Heart left ventricle (tissue), 16 donors: ENCODE measurements around the gene RNF111. TPM values are rescaled to one million over a fixed set of nuclear protein-coding genes. Genes with fewer than 3 reads are reported as not detected.

Experiments
- ATAC-seq, 4 donors: fragments of 200-7000 bp; cut with Tn5 transposase; one replicate each; pipeline ENCODE4 v1.9.1; 2020 to 2022; ENCODE audit warnings: moderate library complexity in 4 of 4, mild to moderate bottlenecking in 3 of 4, moderate number of reproducible peaks in 1 of 4
- DNase-seq, 5 donors: peaks; one replicate each; pipeline ENCODE4 v3.0.0-alpha.2; 2020
- H3K27ac ChIP-seq, 12 donors: fragments of 200-600 bp; sonication (generic) in 4 of 12; one replicate each; pipeline versions ENCODE4 v1.5.0 to v1.8.0; 2016 to 2022; ENCODE audit warnings: mild to moderate bottlenecking in 2 of 12
- H3K27me3 ChIP-seq, 9 donors: fragments of 200-600 bp; sonication (generic) in 2 of 9; one replicate each; pipeline versions ENCODE4 v1.5.1 to v1.8.0; 2016 to 2022; ENCODE audit warnings: mild to moderate bottlenecking in 3 of 9
- H3K36me3 ChIP-seq, 9 donors: fragments of 200-600 bp; sonication (generic) in 2 of 9; one replicate each; pipeline versions ENCODE4 v1.5.0 to v1.8.0; 2018 to 2022; ENCODE audit warnings: mild to moderate bottlenecking in 2 of 9
- H3K4me1 ChIP-seq, 12 donors: fragments of 200-600 bp; sonication (generic) in 4 of 12; one replicate each; pipeline versions ENCODE4 v1.5.0 to v1.8.0; 2016 to 2022; ENCODE audit warnings: mild to moderate bottlenecking in 3 of 12
- H3K4me3 ChIP-seq, 12 donors: fragments of 200-600 bp; sonication (generic) in 4 of 12; one replicate each; pipeline versions ENCODE4 v1.5.0 to v1.8.0; 2017 to 2022; ENCODE audit warnings: mild to moderate bottlenecking in 9 of 12, moderate library complexity in 4 of 12
- H3K9me3 ChIP-seq, 12 donors: fragments of 200-600 bp; sonication (generic) in 4 of 12; one replicate each; pipeline versions ENCODE4 v1.5.0 to v1.8.0; 2016 to 2022; ENCODE audit warnings: mild to moderate bottlenecking in 1 of 12
- CTCF ChIP-seq, 12 donors: fragments of 200-600 bp; sonication (generic) in 4 of 12; IDR thresholded peaks; one replicate each; pipeline versions ENCODE4 v1.5.0 to v1.8.0; 2018 to 2022; ENCODE audit warnings: antibody characterized with exemption in 12 of 12, mild to moderate bottlenecking in 5 of 12
- POLR2A ChIP-seq, 2 donors: fragments of 450-650 bp; IDR thresholded peaks; one replicate each; pipeline ENCODE4 v1.6.1; 2017; ENCODE audit warnings: antibody characterized with exemption in 2 of 2, mild to moderate bottlenecking in 2 of 2, moderate library complexity in 2 of 2
- WGBS, 4 donors: extraction: QIAGEN DNeasy Blood & Tissue Kit in 2 of 4; methylation state at CpG; one replicate each; pipeline versions ENCODE4 v1.1.5 to v1.1.7; 2013 to 2018; 5-methylcytosine and 5-hydroxymethylcytosine counted together
- intact Hi-C, 10 donors: fragments of 100-400 bp; cut with DNase I; formaldehyde crosslinking; loops; one replicate each; pipeline versions ENCODE4 v1.11.1 to v1.14.2; 2022
- polyA plus RNA-seq, 2 donors: library from polyadenylated mRNA; stranded (reverse); fragments of 200-250 nt; gene quantifications; one replicate each; pipeline ENCODE4 v1.2.3, GENCODE V29; 2013
- total RNA-seq, 9 donors: library from RNA; depleted of rRNA in 2 of 9; stranded (reverse); fragments of >200 nt in 2 of 9; fragmentation: NEBNext Ultra II Directional in 3 of 9; extraction: Animal tissue kit (Norgen Biotek cat#: 25700) in 3 of 9; gene quantifications; one replicate each; pipeline versions ENCODE4 v1.1.0 to v1.2.4, GENCODE V29; 2016 to 2023
- donor health status: ischemic (EF 13 %, LVEDD 7.1; RV severe dilation, severe dysfunction).
- donor health status: healthy with polysubstance abuse.
- donor health status: DM: no; HTN: yes; CAD: no.
- donor health status: DM: no; HTN: no; CAD: no.
- donor health status: ischemic (EF 25% LVEDD 6.9; RV normal size, moderate dysfunction).
- donor health status: ischemic (EF 25% LVEDD 5.7; RV mildly dilated, moderate dysfunction).
- donor health status: healthy.
- donor health status: DM: yes; HTN: yes; CAD: no.
- donor health status: ischemic (EF 35%, LVEDD 5.7; RV mildly dilated, moderate dysfunction).
- donor health status: nonischemic (EF 11% LVEDD 7.7; RV severe dilation, severe dysfunction).
- donor health status: DM: yes; HTN: yes; CAD: no.
- donor health status: PGD.
- donor health status: ischemic (EF 29% LVEDD 5.4; RV normal size, mild dysfunction).
- donor health status: nonischemic (EF 23%, LVEDD 6.1; RV moderate dilation, normal function).

The RNF111 gene
- total and polyA plus RNA-seq, 11 donors, result 5.9 to 29.1 (median 18.8) TPM

DNA sequence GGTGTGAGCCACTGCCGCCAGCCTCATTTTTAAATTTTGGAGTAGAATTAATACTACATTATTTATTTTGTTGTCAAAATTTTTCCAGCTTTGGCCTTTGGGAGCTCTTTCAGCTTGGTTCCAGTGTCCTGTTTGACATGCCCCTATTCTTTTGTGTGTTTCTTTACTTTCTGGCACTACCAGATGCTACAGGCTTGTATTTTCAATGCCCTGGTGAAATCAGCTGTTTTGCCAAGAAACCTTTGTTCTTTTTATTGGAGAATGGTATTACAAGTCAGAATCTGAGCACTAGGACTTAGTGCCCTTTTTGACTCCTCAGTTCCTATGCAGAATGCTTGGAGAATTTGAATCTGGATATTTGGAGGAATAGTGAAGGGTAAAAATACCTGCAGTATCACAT is 26.6 kb downstream of the RNF111 start:
- 93 to 100% (median 98%) methylated on average over 1 of the region's 1 CpG for WGBS, 4 donors
- Histone ChIP-seq H3K9me3 (no peaks in the 10 kb centered on the region), H3K4me1 (peaks cover 0 to 15% (median 1%) of the 10 kb centered on the region in 12 donors), H3K27ac (no peak overlapping the region), H3K36me3 (peaks cover 0 to 5% (median 0%) of the 10 kb centered on the region in 9 donors), H3K27me3 (no peaks in the 10 kb centered on the region), H3K4me3 (no peak overlapping the region)
- DNase-seq, result no peak
- TF ChIP-seq CTCF (IDR thresholded peaks at IDR 0.05) (no peak), POLR2A (IDR thresholded peaks at IDR 0.05) (no peak)
- no peak for ATAC-seq
- intact Hi-C loops, result no loop called here

- ATAC-seq, result no peak
- TF ChIP-seq CTCF (IDR thresholded peaks at IDR 0.05) (no peak), POLR2A (IDR thresholded peaks at IDR 0.05) (no peak)
- peaks cover 0 to 7% (median 1%) of the 10 kb centered on the region in 12 donors for H3K4me1 ChIP-seq
- H3K36me3 ChIP-seq, result peaks cover 0 to 12% (median 2%) of the 10 kb centered on the region in 9 donors
- H3K4me3 ChIP-seq, result no peak overlapping the region
- no peak overlapping the region for H3K27ac ChIP-seq
- H3K27me3 ChIP-seq, result no peaks in the 10 kb centered on the region
- no peak for DNase-seq
- intact Hi-C loops, result no loop called here
- 85 to 95% (median 89%) methylated on average over 2 of the region's 2 CpGs for WGBS, 4 donors
- no peaks in the 10 kb centered on the region for H3K9me3 ChIP-seq
These were observed 30.0 kb downstream of the RNF111 start for GRCh38 chr15:59017449-59017848.

DNA sequence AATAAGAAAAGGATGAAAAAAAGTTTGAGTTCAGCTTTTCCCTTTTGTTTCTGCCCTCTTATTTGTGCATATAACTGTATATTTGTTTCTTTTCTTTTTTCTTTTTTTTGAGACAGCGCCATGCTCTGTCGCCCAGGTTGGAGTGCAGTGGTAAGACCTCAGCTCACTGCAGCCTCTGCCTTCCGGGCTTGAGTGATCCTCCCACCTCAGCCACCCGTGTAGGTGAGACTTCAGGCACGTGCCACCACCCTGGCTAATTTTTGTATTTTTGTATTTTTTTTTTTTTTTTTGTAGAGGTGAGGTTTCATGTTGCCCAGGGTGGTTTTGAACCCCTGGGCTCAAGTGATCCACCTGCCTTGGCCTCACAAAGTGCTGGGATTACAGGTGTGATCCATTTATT is 31.4 kb downstream of the RNF111 start:
- H3K9me3 ChIP-seq, result no peaks in the 10 kb centered on the region
- 88 to 94% (median 92%) methylated on average over 5 of the region's 5 CpGs for WGBS, 4 donors
- intact Hi-C loops, result no loop called here
- peaks cover 0 to 17% (median 2%) of the 10 kb centered on the region in 9 donors for H3K36me3 ChIP-seq
- no peak overlapping the region for H3K4me3 ChIP-seq
- ATAC-seq (no peak), DNase-seq (no peak)
- peaks cover 0 to 6% (median under 1%) of the 10 kb centered on the region in 12 donors for H3K4me1 ChIP-seq
- no peak overlapping the region for H3K27ac ChIP-seq
- H3K27me3 ChIP-seq, result no peaks in the 10 kb centered on the region
- TF ChIP-seq POLR2A (IDR thresholded peaks at IDR 0.05), result no peak
- no peak for TF ChIP-seq CTCF (IDR thresholded peaks at IDR 0.05)

GRCh38 chr15:59020322-59020721 is 32.9 kb downstream of the RNF111 start:
- intact Hi-C loops, result loop anchor here in 1 of 10 donors (10.0 kb wide), 1 partner anchor 54 kb away; no protein-coding TSS in a partner anchor
- Histone ChIP-seq H3K36me3 (peaks cover 0 to 23% (median 8%) of the 10 kb centered on the region in 9 donors), H3K27me3 (no peaks in the 10 kb centered on the region), H3K4me1 (peaks cover 0 to 5% (median 0%) of the 10 kb centered on the region in 12 donors), H3K9me3 (no peaks in the 10 kb centered on the region), H3K27ac (no peak overlapping the region), H3K4me3 (no peak overlapping the region)
- ATAC-seq (no peak), DNase-seq (no peak)
- TF ChIP-seq CTCF (IDR thresholded peaks at IDR 0.05), result no peak
